NOMO-1 (cell line): ENCODE measurements around the gene ADGRF4.
"Not testable (repeated sequence)": the region's sequence is repeated elsewhere in the genome, so short reads cannot be mapped to it uniquely, and the experiment has no call there.

Experiments
- DNase-seq, 2 experiments: peaks; one replicate each; lab custom pipeline; 2025; ENCODE audit not compliant: unreplicated experiment in 2 of 2; lab: John Stamatoyannopoulos, UW

The ADGRF4 gene

DNA sequence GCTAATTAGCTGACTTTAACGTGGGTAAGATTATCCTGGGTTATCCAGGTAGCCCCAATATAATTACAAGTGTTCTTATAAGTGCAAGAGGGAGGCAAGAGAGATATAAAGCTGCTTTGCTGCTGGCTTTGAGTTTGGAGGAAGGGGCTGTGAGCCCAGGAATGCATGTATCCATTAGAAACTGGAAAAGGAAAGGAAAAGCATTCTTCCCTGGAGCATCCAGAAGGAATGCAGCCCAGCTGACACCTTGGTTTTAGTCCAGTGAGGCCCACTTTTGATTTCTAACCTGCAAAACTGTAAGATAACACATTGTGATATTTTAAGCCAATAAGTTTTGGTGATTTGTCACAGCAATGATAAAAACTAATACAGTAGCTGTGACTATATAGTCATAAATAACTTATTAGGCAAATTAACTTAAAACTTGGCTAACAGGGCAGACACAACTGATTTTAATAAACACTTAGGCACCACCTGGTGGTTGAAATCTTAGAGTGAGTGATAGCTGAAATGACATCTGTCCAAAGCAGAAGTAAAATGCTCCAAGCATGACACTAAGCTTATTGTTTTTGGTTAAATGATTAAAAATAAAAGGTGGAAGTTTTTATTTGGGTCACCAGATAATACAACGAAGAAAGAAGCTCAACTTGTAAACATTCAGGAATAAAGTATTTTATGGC, 35.6 kb downstream of the ADGRF4 start:
- DNase-seq: peak in 1 of 2 experiments; percentile 19

DNA sequence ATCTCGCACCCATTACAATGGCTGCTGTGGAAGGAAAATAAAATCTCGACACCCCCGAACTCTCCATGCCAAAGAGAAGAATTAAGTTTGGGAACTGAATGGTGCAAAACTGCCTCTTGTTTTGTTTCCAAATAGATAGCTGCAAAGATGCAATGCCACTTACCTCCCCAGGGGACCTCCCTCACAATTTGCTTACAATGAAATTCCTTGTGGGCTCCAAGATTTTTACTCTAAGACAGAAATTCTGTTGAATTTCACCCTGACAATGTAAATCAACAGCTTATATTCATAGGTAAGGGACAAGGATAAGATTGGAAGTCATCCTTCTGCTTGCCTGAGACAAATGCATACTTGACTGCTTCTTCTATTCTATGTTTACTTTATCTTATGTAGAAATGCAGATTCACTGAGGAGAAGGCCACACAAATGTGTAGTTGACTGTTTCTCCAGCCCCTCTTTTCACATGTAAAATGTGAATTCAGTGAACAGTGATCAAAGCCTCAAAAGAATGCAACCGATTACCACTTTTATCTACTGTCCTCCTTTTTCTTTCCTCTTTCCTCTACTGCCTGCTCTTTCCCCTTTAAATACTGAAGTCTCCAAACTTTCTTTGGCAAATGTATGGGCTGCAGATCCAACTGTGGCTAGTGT, 36.6 kb downstream of the ADGRF4 start:
- no peak for DNase-seq

DNA sequence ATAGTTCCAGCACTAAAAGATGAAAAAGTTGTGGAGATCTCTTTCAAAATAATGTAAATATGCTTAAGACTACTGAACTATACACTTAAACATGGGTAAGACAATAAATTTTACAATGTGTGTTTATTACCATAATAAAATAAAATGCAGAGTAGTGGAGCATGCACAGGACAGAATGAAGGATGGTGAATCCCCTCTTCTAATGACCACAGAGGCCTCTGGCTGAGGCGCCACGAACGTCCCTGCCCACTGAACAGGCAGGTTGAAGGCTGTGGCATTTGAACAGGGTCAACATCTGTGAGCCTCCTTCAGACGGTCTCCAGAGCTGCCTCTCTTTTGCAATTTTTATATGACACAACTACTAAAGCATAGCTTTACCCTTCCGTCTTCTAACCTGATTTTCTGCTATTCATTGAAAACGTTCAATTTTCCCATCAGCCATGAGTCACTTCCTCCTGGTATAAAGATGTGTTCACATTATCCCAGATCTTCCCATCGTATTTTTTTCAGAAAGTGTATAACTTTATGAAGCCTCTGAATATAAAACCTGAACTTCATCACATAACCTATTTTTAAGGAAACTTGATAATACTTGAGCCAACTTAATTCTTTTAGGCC, 37.8 kb downstream of the ADGRF4 start:
- DNase-seq: no peak

DNA sequence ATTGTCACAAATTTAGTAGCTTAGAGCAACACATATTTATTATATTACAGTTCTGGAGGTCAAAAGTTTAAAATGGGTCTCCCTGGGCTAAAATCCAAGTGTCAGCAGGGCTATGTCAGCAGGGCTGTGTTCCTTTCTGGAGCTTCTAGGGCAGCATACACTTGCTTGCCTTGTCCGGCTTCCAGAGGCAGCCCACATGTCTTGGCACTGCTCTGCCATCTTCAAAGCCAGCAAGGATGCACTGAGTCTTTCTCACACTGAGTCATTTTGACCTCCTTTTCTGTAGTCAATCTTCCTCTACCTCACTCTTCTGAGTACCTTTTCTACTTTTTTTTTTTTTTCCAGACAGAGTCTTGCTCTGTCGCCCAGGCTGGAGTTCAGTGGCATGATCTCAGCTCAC, 39.0 kb downstream of the ADGRF4 start:
- no peak for DNase-seq

DNA sequence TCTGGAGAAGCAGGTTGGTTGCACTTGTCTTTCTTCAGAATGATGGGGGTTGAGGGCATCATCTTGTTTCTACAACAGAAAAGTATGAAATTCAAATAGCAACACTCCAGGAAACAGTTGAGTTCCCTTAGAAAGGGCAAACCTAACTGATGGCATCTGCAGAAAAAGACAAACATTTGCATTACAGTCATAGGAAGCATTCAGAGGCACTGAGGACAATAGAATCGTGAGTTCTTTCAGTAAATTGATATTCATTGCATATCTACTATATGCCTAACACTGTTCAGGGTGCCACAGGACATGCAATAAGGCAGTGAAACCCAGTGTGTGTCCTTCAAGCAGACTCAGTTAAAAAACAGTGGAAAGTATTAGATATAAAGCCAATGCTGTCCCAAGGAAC, 42.3 kb downstream of the ADGRF4 start:
- DNase-seq: no peak

DNA sequence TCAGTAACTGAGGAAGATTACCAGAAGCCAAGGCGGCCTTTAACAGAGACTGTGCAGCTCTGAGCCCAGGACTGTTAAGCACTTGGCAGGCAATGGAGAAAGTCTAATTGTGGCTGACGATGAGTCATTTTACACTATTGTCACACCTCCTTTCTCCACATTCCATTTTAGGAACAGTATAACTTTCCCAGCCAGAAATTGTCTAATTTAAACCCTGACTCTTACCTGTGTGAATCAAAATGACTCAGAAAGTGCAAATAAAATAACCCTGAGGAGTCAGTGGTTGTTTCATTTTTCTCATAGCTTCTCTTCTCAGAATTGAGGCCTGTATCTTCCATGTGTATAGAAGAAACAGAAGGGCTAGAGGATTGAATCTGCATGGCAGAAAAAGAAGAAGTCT, 43.4 kb downstream of the ADGRF4 start:
- DNase-seq: no peak

DNA sequence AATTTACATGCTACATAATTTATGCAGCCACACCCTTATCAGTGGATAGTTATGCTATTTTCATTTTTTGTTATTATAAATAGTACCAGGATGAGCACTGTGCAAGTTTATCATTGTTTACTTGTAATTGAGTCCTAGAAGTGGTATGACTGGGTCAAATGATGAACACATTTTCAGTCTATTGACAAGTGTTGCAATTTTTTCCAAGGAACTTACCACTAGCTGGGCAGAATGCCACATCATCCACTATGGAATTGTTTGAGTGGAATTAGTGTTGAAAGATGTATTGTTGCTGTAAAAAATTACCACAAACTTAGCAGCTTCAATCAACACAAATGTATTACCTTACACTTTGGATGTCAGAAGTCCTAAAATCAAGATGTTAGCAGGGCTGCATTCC, 45.4 kb downstream of the ADGRF4 start:
- DNase-seq: no peak

DNA sequence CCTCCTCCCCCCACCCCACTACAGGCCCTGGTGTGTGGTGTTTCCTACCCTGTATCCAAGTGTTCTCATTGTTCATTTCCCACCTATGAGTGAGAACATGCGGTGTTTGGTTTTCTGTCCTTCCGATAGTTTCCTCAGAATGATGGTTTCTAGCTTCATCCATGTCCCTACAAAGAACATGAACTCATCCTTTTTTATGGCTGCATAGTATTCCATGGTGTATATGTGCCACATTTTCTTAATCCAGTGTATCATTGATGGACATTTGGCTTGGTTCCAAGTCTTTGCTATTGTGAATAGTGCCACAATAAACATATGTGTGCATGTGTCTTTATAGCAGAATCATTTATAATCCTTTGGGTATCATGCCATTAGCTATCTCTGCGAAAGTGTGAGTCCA, 46.9 kb downstream of the ADGRF4 start:
- not testable (repeated sequence) for DNase-seq

DNA sequence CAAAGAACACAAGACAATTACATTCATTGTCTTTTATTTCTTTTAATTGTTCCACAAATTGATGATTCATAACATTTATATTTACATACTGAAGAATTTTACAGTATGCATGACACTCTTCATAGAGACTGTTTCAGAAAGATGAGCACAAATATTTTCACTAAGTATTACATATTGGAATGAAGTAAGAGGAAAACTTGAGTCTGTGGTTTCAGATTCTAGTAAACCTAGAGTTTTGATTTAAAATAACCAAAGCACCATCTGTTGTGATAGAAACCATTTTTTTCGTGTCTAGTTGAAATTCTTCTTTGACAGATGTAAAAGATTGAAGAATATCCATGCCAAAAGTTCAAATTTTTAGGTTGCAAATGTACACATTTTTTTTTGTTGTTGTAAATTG, 51.4 kb downstream of the ADGRF4 start:
- DNase-seq: no peak

DNA sequence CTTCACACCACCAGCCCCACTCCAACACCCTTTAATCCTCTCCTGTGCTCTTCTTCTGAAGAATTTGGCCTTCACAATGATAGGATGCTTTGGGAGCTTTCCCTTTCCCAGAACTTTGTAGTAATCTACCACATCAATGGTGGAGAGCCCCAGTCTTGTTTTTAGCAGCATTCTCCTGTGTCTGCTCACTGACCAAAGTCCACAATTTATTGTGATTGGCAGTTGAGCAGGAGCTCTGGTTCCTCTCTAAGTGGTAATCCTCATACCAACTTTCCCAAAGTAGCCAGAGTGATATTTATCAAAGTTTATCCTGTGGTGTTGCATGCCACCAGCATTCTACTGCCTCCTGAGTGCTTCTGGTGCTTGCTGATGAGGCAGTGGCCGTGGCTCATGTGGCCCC, 54.4 kb downstream of the ADGRF4 start:
- DNase-seq: no peak

DNA sequence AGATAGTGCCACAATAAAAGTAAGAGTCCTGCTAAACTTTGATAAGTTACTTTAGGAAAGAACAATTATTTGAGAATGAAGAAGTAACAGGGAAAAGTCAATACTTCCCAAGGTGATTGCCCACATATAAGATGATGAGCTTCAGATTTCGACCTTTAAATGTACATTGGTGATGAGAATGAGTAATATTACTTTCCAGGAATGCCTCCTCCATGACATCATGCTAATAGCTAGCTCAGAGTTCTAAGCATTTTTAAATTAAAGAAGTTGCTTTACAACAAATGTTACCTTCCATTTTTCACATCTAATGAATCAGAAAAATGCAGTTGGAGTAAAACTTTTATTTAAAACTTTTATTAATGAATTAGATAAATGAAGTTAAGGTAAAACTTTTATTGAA, 61.0 kb downstream of the ADGRF4 start:
- no peak for DNase-seq

DNA sequence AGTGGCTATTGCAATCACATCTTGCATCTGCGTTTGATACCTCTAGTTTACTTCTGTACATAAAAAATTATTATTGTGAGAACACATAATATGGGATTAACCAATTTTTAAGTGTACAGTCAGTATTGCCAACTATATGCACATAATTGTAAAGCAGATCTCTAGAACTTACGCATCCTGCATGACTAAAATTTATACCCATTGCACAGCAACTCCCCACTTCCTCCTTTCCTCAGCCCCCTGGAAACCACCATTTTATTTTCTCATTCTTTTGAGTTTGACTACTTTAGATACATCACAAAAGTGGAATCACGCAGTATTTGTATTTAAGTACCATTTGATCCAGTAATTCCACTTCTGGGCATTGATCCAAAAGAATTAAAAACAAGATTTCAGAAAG, 64.1 kb downstream of the ADGRF4 start:
- no peak for DNase-seq

DNA sequence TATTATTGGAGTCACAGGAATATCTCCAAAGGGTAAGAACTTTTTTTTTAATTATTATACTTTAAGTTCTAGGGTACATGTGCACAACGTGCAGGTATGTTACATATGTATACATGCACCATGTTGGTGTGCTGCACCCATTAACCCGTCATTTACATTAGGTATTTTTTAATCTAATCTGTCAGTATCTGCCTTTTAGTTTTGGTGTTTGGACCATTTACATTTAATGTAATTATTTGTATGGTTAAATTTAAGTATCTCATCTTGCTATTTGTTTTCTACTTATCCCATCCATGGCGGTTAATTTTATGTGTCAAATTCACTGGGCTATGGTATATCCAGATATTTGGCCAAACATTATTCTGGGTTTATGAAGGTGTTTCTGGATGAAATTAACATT, 68.1 kb downstream of the ADGRF4 start:
- DNase-seq: no peak

DNA sequence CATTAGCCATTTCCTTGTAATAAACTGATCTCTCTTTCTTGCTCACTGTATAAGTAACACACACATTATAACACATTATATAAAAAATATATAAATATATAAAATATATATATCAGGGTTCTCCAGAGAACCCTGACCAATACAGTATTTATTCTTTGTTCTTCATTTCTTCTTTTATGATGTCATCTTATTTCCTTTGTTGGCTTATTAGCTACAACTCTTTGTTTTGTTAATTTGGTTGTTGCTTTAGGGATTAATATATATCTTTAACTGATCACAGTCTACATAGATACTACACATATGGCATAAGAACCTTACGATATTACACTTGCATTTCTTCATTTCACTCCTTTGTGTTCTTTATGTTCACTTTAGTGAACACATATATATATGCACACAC, 68.7 kb downstream of the ADGRF4 start:
- no peak for DNase-seq

DNA sequence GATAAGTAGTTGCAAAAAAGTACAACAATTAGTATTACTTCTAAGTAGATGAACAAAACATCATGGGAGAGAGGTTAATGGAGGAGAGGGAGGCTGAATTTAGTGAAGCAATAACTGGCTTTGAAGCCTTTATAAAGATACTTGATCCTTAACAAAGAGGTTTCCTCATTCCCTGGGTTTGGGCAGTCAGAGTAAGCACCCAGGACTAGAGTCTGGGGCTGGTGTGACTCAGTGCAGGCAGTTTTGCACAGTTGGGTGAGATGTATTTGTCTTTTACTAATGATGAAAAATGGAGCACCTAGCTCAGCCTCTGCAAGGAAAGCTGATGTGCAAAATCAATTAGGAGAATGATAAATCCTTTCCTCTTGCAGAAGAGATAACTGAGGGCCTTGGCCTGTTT, 71.6 kb downstream of the ADGRF4 start:
- no peak for DNase-seq
